GM12892 (cell line): ENCODE results near the gene ZIC4.

Experiments used
- POLR2A ChIP-seq: IDR thresholded peaks from 2 replicates; pipeline ENCODE4 v1.6.1; 2011; ENCODE audit warnings: low read depth, low read length, control low read depth
- POLR2AphosphoS5 ChIP-seq: IDR thresholded peaks from 2 replicates; pipeline ENCODE4 v1.6.1; 2011; ENCODE audit warnings: low read depth, low read length, control low read depth

DNA sequence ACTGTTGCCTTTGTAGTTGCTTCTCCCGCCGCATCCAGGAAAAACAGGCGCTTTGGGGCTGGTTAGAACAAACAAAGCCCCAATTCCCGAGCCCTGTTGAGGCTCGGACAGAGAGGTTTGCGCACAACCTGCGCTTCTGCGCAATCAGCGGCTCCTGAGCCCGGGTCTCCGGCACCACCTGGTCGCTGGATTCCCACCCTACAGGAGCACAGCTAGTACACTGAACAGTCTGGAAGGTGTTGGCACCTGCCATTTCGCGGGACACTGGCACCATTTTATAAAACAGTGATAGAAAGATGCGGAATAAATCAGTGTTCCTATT lies 13.8 kb downstream of the ZIC4 start:
- TF ChIP-seq POLR2A (no peak), POLR2AphosphoS5 (no peak)
